Central memory CD4-positive, alpha-beta T cell (primary cell): ENCODE results near the gene GP1BB.

Source experiments
- DNase-seq: peaks from one replicate; pipeline ENCODE4 v3.0.0; 2022

The GP1BB gene

DNA sequence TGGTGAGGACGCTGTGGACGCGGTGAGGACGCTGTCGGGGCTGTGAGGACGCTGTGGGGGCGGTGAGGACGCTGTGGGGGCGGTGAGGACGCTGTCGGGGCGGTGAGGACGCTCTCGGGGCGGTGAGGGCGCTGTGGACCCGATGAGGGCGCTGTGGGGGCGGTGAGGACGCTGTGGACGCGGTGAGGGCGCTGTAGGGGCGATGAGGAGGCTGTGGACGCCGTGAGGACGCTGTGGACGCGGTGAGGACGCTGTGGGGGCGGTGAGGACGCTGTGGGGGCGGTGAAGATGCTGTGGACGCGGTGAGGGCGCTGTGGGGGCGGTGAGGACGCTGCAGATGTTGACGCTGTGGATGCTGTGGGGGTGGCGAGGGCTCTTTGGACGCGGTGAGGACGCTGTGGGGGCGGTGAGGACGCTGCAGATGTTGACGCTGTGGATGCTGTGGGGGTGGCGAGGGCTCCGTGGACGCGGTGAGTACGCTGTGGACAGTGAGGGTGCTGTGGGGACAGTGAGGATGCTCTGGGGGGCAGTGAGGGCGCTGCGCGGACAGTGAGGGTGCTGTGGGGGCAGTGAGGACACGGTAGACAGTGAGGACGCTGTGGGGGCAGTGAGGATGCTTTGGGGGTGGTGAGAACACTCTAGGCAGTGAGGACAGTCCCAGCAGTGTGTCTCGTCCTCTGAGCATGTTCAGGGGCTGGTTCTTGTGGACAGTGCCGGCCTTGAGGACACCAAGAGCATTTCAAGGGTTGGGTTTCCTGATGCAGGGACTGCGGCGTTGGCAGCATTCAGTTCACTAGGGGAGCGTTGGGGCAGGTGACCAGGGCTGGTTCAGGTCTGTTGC is 4.2 kb downstream of the GP1BB start:
- no peak for DNase-seq

DNA sequence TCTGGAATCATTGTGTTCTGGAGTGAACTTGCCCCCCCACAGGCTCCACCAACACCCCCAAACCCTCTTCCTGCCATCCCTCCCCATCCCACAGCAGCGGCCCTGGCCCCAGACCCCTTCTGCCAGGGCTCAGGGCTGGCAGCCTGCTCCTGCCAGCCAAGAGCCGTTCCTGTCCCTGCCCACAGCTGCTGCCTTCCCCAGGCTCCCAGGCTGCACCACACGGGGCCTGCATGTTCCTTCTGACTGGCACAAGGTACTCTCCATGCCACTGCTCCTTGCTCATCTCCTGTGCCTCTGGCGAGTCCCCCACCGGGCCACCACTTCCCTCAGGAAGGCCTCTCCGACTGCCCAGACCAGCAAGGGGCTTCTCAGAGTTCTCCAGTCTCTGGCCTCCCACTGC is 4.9 kb downstream of the GP1BB start:
- DNase-seq, result no peak

DNA sequence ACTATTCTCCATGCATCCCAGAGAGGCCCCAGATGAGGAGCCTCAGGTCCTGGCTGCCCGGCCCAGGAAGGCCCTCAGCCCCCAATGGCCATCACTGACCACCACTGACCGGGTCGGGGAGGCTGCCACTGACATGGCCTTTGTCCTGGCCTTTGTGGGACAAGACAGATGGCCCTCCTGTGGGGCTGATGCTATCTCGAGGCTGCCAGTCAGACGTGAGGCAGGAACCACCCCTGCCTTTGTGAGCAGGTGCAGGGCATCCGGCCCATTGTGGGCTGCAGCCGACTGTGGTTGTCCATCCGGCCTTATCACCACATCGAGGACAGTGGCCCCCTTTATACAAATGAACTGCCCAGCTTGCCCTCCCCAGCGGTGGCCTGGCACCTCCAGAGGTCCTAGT is 5.5 kb downstream of the GP1BB start:
- no peak for DNase-seq

DNA sequence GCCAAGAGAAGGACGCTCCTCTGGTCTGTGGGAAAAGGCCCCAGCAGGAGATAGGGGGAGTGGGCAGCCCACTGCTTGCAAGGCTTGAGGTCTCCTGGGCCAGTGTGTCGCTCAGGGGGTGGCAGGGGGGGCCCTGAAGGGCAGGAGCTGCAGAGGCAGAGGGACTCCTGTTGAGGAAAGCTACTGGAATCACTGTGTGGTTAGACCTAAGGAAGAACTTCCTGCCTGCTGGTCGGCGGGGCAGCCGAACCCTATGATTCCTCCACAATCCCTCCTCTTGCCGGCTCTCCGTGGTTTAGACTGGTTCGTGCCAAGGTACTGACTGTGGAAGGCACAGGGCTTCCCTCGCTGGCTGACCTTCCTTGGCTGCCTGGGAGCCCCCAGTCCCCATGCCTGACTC is 6.2 kb downstream of the GP1BB start:
- no peak for DNase-seq

DNA sequence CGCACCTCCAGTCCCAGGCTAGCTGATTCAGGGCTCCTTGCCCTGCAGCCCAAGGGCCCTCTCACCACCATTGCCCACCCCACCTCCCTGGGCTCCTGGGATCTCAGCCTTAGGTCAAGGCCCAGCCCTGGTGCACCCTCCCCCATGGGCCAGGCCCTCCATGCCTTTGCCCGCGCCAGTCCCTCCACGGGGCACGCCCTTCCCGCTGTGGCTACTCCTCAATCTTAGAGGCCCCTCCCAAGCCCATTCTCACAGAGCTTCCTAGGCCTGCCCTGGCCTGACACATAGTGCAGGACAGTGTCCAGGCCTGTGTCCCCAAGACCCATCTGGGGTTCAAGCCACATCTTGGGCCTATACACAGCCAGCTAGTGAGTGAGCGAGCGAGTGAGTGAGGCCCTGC is 6.9 kb downstream of the GP1BB start:
- DNase-seq, result no peak

DNA sequence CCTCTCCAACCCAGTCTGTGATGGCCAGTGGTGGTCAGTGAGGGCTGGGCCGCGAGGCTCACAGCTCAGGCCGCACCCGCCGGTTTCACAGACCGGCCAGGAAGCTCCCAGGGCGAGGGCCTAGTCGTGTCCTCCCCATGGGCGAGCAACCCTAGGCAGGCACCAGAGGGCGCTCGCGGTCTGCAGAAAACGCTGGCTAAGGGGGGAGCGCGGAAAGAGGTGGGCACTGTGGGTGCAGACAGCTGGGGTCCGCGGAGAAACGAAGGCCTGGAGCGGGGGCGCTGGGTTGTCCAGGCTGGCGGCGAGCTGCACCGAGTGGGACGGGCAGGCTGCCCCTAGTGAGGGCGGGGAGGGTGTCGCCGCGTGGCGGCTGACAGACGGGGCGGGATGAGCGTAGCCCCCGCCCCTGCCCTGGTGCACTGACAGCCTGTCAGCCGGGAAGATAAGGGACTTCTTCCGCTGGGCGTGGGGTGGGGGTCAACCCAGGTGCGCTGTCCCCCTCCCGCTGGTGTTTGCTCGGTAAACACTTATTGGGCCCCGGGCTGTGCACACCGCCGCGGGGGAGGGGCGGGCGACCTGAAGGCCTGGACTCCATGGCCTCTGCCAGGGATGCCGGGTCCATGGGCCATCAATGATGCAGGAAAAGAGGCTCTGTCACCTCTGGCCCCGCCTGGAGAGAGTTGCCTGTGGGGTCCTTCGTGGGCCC is 7.5 kb downstream of the GP1BB start:
- peak; percentile 72 for DNase-seq

DNA sequence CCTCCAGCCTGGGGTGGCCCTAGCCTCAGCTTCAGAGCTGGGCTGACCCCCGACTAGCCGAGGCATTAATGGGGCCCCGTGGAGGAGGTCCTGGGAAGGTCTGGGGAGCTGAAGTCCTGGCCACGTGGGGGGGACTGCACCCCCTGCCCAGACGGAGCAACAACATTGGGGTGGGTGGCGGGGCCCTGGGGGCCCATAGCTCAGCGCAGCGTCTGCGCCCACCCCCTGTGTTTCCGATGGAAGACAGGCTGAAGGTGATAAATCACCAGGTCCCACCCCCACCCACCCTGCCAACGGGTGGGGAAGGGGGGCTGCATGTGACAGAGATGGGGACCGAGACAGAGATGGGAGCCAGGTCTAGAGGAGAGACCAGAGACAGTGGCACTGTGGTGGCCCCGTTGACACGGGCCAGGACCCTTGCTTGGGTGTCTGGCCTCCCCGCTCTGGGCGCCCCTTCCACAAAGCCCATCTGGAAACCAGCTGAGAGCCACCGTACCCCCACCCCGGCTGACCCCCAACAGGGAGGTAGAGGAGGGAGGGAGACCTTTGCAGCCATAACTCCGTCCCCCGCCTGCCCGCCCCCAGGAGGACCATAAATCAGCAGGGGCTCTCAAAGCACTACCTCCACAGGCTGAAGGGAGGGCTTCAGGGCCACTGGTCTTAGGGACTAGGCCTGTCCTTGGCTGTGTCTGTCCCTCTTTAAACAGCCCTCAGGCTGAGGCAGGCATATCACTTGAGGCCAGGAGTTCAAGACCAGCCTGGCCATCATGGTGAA is 8.2 kb downstream of the GP1BB start:
- DNase-seq, result no peak

DNA sequence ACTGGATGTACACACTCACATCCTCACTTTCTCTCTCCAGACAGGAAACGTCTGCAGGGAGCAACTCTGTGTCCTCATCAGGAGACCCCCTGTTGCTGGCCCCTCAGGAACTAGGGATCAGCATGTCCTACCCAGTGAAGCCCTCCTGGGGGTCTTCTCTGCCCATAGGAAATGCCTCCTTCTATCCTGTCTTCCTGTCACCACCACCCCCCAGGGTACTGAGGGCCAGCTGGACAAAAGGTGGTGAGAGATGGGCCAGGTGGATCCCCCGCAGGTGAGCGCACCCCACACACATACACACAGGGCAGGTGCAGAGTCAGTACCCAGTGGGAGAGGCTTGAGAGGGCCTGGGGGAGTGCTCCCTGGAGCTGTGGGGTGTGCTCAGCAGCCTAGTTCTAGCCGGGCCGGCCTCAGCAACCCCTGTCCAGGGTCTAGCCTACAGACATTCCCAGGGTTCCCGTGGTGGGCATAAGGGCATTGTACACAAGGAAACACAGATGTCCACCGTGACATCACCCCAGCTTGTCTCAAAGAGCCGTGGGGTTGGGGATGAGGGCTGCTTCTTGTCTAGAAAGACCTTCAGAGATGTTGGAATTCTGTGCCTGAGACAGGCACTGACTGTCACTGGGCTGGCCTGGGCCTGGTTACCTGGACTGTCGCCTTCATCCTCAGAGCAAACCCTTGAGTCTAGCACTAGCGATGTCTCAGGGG is 9.2 kb downstream of the GP1BB start:
- DNase-seq, result no peak

DNA sequence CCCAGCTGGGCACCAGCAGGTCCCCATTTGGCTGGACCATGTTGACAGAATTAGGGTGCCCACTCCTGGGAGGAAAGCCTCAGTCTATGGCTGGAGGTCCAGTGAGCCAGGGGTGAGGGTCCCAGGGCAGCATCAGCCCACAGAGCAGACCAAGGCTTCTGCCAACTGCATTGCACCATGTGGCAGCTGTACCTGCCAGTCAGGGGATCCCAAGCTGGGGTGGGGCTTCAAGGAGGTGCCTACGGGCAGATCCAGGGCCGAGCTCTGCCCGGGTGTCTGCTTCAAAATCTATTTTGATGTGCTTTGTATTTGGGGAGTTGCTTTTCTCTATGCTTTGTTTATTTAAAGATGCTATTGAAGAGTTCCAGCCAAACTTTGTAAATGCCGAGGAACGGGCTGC is 10.4 kb downstream of the GP1BB start:
- no peak for DNase-seq

DNA sequence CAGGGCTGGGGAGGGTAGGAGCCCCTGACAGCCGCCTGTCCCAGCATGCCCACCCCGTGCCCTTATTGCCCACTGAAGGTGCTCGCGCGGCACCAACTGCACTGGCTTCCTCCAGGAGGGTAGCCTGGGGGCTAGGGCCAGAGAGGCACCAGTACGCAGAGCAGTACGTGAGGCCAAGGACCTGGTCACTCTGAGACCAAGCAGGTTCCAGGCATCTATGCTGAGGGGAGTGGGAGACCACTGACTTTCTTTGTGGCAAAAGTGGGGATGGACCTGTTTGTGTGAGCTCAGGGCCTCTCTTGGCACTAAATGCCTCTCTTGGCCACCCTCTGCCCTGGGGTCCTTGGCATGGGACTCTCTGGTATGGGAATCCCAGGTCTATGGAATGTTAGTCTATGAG is 10.8 kb downstream of the GP1BB start:
- DNase-seq, result no peak

DNA sequence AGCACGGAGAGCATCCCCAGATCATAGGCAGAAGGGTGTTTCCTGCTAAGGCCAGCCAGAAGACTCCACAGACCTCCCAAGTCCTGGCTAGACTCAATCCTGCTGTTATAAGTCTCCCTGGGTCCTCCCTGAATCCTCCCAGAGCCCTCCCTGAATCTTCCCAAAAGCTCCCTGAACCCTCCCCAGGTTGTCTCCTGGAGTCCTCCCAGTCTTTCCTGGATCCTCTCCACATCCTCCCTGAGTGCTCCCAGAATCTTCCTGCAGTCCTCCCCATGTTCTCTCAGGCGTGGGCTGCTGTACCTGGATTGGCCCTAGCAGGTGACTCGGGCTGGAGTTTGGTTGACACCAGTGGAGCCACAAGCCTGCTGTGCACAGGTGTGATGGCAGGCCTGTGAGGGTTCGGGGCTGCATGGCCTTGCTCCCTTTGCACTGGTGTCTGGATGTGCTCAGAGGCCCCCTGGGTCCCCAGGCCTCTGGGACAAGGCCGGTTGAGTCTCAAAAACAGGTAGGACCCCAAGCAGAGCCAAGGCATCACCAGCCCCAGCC is 11.6 kb downstream of the GP1BB start:
- no peak for DNase-seq

DNA sequence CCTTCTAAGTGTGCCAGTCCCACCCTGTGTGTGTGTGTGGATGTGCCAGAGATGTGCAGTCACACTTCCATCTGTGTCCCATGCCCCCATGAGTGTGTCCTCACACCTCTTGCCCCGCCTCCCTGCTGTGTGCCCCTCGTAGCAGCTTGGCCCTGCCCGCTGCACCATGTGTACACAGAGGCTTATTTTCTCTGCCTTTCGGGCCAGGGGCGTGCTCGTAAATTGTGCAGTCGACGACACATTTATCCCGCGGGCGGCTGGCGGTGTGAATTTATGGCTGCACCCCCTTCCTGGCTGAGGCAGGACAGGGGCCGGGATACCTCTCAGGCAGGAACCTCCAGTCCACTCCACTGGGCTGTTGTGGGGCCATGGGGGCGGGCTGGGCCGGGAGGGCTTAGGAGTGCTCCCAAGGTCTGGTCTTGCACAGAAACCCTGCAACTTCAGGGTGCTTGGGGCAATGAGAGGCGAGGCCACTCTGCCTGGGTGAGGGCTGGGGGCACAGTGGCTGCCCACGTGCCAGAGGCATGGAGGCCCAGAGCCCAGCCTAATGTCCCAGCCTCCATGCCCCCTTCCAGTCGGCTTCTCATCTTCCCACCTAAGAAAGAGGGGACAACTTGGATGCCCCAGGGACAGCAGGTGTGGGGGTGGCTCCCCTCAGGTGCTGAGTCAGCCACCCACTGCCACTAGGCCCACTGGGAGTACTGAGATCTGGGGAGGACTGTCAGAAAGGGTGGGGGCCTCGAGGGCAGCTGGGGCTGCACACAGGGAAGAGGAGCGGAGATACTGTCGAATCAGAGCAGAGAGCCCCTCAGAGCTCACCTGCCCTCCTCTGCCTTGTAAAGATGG is 12.5 kb downstream of the GP1BB start:
- no peak for DNase-seq

DNA sequence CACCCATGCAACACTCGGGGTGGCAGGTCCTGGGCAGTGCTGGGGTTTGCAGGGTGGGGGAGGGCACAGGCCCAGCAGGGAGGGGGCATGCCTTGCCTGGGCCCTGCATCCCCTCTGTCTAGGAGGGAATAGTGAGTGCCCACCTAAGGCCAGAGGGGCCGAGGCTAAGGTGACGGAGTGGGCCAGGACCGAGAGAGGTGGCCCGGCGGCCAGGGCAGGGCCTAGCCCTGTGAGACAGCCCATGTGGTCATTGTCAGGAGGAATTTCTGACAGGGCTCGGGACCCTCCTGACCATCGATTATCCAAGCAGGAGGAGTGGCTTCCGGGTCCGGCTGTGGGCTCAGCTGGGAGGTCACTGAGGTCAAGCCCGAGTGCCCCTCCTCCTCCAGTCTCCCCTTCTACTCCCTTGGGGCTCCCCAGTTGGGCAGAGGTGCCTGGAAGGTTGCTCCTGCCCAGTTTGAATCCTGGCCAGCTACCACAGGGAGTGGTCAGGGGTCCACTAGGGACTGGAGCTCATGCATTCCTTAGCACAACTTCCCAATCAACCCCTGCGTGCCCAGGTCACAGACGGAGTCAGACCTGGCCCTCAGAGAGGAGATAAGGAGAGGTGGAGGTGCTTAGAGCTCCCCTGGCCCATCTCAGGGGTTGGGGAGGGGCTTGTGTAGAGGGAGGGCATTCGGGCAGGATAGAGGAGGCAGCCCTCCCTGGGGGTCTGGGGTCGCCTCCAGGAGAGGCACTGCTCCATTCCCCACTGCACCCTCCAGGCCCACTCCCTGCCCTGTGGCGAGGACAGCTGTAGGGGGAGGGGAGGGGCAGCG is 14.7 kb downstream of the GP1BB start:
- no peak for DNase-seq

DNA sequence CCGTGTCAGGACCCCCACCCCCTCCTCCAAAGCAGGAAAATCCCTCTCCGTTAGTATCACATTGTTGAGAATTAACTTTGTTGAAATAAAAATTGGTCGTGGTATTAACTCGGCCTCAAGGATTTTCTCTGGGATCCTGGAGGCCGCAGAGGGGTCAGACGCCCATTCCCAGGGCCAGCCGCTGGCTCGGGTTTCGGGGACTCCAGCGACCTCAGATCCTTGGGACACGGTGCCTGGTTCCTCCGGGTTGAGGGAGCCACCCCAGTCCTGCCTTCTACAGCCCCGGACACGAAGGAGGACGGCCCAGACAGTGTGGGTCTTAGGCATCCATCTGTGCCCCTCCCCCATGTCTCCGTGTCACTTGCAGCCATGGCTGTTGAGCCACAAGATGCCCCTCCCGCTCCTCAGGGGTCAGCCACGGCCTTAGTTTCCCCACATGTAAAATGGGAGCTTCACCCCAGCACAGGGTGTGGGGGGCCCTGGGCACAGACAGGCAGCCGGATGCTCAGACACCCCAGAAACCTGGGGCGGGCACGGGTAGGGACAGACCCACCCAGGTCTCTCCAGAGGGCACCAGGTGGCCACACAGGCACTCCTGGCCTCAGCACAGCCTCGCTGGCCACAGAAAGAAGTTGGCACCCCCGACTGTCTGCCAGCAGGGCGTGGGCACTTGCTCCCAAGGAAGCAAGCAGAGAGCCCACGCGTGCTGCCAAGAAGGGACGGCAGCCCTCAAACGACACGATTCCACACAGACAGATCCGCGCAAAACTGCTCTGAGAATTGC is 15.5 kb downstream of the GP1BB start:
- no peak for DNase-seq

DNA sequence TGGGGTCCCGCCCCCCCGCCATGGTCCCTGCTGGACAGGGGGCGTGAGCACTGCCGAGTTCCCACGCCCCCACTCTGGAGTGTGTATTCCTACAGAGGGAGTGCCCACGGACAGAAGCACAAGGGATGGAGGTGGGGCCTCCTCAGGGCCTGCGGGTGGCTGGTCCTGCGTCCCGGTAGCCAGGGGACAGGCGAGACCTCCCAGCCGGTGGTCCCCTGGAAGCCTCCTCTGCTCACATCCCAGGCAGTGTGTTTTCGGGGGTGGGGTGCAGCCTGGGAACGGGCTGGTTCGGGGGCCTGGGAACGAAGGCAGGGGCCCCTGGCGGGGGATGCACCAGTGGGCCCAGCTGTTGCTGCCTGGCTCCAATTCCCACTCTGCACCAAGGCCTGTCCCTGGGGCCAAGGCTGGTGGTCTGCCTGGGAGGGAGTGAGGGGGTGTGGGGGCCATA is 16.1 kb downstream of the GP1BB start:
- no peak for DNase-seq

DNA sequence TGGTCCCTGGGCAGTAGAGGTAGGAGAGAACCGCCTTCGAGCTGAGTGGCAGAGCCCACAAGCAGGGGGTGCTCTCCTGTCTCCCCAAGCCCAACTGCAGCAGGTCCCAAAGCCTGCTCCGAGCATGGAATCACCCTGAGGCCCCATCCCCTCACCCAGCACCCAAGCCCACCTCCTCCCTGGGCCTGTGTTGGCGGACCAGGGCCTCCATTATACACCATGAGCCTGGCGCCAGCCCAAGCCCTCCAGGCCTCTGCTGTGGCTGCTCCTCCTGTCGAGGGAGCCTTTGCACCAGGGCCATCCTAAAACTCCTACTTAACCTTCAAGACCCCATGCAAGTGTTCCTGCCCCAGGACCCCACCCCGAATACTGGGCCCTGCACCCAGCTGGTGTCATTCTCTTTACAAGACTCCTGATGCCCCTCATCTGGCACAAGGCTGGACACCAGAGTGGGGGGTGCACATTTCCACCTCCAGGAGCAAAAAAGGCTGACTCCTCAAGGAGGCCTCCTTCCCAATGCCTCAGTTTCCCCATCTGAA is 16.6 kb downstream of the GP1BB start:
- DNase-seq, result no peak

DNA sequence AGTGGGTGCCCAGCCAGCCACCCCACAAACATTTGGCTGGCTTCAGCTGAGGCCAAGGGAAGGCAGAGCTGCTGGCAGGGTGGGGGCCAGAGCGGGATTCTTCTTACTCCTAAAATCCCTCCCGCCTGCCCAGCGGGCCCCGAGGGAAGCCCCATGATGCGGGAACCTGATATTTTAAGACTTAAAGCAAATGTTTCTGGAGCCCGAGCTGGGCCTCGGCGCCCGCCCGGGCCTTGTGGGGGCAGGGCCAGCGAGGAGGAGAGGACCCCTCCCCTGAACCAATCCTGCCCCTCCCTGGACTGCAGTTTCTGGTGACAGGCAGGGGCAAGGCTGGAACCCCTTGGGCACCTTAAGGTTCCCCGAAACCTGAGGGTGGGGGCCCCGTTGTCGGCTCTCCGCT is 17.2 kb downstream of the GP1BB start:
- DNase-seq, result no peak

DNA sequence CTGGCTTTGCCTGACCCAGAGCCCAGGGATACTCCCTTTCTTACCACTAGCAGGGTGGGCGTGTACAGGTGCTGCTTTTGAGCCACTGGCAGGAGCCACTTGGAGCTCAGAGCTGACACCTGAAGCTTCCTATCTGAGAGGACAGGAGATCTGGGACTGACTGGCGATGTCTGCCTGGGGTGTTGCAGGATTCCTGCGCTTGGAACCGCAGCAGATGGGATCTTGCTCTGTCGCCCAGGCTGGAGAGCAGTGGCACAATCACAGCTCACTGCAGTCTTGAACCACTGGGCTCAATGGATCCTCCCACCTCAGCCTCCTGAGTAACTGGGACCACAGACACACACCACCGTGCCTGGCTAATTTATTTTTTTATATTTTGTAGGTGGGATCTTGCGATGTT is 17.7 kb downstream of the GP1BB start:
- no peak for DNase-seq
